SK-N-SH treated with all-trans-retinoic acid at 6 μM for 48 hours (cell line): Measurements from ENCODE around the gene MAN1A2.

Experiments
- ATAC-seq: fragments of 200-7000 bp; cut with Tn5 transposase; 3 replicates; pipeline ENCODE4 v1.9.1; 2020; ENCODE audit warnings: mild to moderate bottlenecking, moderate library complexity
- ARNTL ChIP-seq: fragments of 450-650 bp; formaldehyde crosslinking; IDR thresholded peaks from 2 replicates; pipeline ENCODE4 v1.5.0; 2020; ENCODE audit warnings: low read depth, mild to moderate bottlenecking, moderate library complexity, borderline replicate concordance
- BACH2 ChIP-seq: fragments of 250-450 bp; sonication (Bioruptor Pico); IDR thresholded peaks from 2 replicates; pipeline ENCODE4 v1.9.0; 2021; ENCODE audit warnings: mild to moderate bottlenecking, borderline replicate concordance
- CSDC2 ChIP-seq: fragments of 250-450 bp; sonication (Bioruptor Pico); IDR thresholded peaks from 2 replicates; pipeline ENCODE4 v1.5.0; 2020; ENCODE audit warnings: mild to moderate bottlenecking, moderate library complexity
- GLIS3 ChIP-seq: fragments of 250-450 bp; sonication (Bioruptor Pico); IDR thresholded peaks from 2 replicates; pipeline ENCODE4 v1.5.0; 2020; ENCODE audit warnings: mild to moderate bottlenecking, moderate library complexity
- OSR1 ChIP-seq: fragments of 250-450 bp; sonication (Bioruptor Pico); IDR thresholded peaks from 2 replicates; pipeline ENCODE4 v1.8.0; 2022; ENCODE audit warnings: moderate library complexity, mild to moderate bottlenecking, inconsistent platforms
- PPARA ChIP-seq: fragments of 250-450 bp; sonication (Bioruptor Pico); IDR thresholded peaks from 2 replicates; pipeline ENCODE4 v1.5.0; 2020; ENCODE audit warnings: mild to moderate bottlenecking, borderline replicate concordance
- RARB ChIP-seq: fragments of 250-450 bp; sonication (Bioruptor Pico); IDR thresholded peaks from 2 replicates; pipeline ENCODE4 v1.8.0; 2021; ENCODE audit warnings: mild to moderate bottlenecking, moderate library complexity
- SNAI2 ChIP-seq: fragments of 250-450 bp; sonication (Bioruptor Pico); IDR thresholded peaks from 2 replicates; pipeline ENCODE4 v1.5.0; 2020; ENCODE audit warnings: mild to moderate bottlenecking, moderate library complexity
- TCF4 ChIP-seq: fragments of 250-450 bp; sonication (Bioruptor Pico); IDR thresholded peaks from 2 replicates; pipeline ENCODE4 v1.8.0; 2021; ENCODE audit warnings: mild to moderate bottlenecking, moderate library complexity, borderline replicate concordance
- TOX ChIP-seq: fragments of 250-450 bp; sonication (Bioruptor Pico); IDR thresholded peaks from 2 replicates; pipeline ENCODE4 v1.8.0; 2021; ENCODE audit warnings: mild to moderate bottlenecking, moderate library complexity, borderline replicate concordance
- ZC3H10 ChIP-seq: fragments of 250-450 bp; sonication (Bioruptor Pico); IDR thresholded peaks from 2 replicates; pipeline ENCODE4 v1.5.1; 2021; ENCODE audit warnings: mild to moderate bottlenecking, moderate library complexity
- ZFP3 ChIP-seq: fragments of 250-450 bp; sonication (Bioruptor Pico); IDR thresholded peaks from 2 replicates; pipeline ENCODE4 v1.5.0; 2020; ENCODE audit warnings: mild to moderate bottlenecking, moderate library complexity
- ZFP30 ChIP-seq: fragments of 450-650 bp; formaldehyde crosslinking; IDR thresholded peaks from 2 replicates; pipeline ENCODE4 v1.5.0; 2022; ENCODE audit warnings: mild to moderate bottlenecking, moderate library complexity
- ZNF565 ChIP-seq: fragments of 450-650 bp; formaldehyde crosslinking; conservative IDR thresholded peaks from 2 replicates; pipeline ENCODE4 v1.5.0; 2020; ENCODE audit warnings: low read depth, mild to moderate bottlenecking, moderate library complexity
- ZNF70 ChIP-seq: fragments of 450-650 bp; formaldehyde crosslinking; IDR thresholded peaks from 2 replicates; pipeline ENCODE4 v1.5.0; 2020; ENCODE audit warnings: mild to moderate bottlenecking, moderate library complexity
- ZNF8 ChIP-seq: fragments of 450-650 bp; formaldehyde crosslinking; IDR thresholded peaks from 2 replicates; pipeline ENCODE4 v1.5.0; 2020; ENCODE audit warnings: mild to moderate bottlenecking, moderate library complexity
- TF ChIP-seq, protein P1 (sequence below): fragments of 250-450 bp; sonication (Bioruptor Pico); IDR thresholded peaks from 2 replicates; pipeline ENCODE4 v1.8.0; 2021; ENCODE audit warnings: low read depth, mild to moderate bottlenecking, moderate library complexity, borderline replicate concordance
- TF ChIP-seq, protein P2 (sequence below): fragments of 250-450 bp; sonication (Bioruptor Pico); IDR thresholded peaks from 2 replicates; pipeline ENCODE4 v1.5.1; 2021; ENCODE audit warnings: mild to moderate bottlenecking, moderate library complexity
- TF ChIP-seq, protein P3 (sequence below): fragments of 250-450 bp; sonication (Bioruptor Pico); IDR thresholded peaks from 2 replicates; pipeline ENCODE4 v1.5.1; 2020; ENCODE audit warnings: low read depth, mild to moderate bottlenecking, moderate library complexity
- TF ChIP-seq, protein P4 (sequence below): fragments of 250-450 bp; sonication (Bioruptor Pico); IDR thresholded peaks from 2 replicates; pipeline ENCODE4 v1.8.0; 2020; ENCODE audit warnings: mild to moderate bottlenecking, moderate library complexity, borderline replicate concordance
- TF ChIP-seq, protein P5 (sequence below): fragments of 250-450 bp; sonication (Bioruptor Pico); IDR thresholded peaks from 2 replicates; pipeline ENCODE4 v1.5.0; 2020; ENCODE audit warnings: mild to moderate bottlenecking, moderate library complexity

The MAN1A2 gene

DNA sequence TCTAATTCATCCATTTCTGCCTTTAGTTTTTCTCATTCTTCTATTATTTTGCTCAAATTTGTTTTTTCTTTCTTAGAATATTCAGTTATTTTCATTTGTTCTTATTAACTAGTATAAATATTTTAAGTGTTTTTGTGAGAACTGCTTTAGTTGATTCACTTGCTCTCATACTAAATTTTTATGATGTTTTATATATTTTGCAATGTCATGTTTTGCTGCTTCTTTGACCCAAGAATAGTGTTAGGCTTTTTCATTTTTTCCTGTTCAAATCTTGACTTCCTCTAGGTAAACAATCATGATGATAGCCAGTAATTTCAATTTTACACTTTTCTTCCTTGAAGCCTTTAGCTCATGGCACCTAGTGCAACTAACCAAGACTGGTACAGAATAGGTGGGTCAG lies 45.2 kb downstream of the MAN1A2 start:
- TF ChIP-seq SNAI2, result no peak
- no peak for ATAC-seq

DNA sequence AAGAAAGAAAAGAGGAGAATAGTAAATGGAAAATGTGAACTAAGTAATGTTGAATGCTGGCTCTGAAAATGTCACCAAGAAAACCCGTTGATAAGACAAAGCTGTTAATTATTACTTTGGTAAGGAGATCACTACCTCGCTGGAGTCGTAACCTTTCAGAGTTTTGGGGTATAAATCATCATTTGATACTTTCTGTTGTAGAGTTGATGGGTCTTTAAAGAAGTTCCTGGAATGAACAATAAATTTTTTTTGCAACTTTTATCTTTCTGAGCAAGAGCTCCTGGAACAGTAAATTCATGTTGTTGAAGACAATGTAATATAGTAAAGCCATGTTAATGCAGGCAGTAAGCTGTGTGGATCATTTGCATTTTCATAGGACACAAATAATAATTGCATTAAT lies 46.2 kb downstream of the MAN1A2 start:
- TF ChIP-seq ZFP30, result no peak
- TF ChIP-seq OSR1, result no peak
- TF ChIP-seq, protein P1, sequence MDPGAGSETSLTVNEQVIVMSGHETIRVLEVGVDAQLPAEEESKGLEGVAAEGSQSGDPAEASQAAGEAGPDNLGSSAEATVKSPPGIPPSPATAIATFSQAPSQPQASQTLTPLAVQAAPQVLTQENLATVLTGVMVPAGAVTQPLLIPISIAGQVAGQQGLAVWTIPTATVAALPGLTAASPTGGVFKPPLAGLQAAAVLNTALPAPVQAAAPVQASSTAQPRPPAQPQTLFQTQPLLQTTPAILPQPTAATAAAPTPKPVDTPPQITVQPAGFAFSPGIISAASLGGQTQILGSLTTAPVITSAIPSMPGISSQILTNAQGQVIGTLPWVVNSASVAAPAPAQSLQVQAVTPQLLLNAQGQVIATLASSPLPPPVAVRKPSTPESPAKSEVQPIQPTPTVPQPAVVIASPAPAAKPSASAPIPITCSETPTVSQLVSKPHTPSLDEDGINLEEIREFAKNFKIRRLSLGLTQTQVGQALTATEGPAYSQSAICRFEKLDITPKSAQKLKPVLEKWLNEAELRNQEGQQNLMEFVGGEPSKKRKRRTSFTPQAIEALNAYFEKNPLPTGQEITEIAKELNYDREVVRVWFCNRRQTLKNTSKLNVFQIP, result no peak
- TF ChIP-seq, protein P2, sequence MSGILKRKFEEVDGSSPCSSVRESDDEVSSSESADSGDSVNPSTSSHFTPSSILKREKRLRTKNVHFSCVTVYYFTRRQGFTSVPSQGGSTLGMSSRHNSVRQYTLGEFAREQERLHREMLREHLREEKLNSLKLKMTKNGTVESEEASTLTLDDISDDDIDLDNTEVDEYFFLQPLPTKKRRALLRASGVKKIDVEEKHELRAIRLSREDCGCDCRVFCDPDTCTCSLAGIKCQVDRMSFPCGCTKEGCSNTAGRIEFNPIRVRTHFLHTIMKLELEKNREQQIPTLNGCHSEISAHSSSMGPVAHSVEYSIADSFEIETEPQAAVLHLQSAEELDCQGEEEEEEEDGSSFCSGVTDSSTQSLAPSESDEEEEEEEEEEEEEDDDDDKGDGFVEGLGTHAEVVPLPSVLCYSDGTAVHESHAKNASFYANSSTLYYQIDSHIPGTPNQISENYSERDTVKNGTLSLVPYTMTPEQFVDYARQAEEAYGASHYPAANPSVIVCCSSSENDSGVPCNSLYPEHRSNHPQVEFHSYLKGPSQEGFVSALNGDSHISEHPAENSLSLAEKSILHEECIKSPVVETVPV (CRISPR knock-in tag), result no peak
- TF ChIP-seq SNAI2, result no peak
- TF ChIP-seq TCF4 (CRISPR knock-in tag), result no peak
- no peak for TF ChIP-seq RARB (CRISPR knock-in tag)
- TF ChIP-seq, protein P3, sequence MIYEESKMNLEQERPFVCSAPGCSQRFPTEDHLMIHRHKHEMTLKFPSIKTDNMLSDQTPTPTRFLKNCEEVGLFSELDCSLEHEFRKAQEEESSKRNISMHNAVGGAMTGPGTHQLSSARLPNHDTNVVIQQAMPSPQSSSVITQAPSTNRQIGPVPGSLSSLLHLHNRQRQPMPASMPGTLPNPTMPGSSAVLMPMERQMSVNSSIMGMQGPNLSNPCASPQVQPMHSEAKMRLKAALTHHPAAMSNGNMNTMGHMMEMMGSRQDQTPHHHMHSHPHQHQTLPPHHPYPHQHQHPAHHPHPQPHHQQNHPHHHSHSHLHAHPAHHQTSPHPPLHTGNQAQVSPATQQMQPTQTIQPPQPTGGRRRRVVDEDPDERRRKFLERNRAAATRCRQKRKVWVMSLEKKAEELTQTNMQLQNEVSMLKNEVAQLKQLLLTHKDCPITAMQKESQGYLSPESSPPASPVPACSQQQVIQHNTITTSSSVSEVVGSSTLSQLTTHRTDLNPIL (CRISPR knock-in tag), result no peak
- TF ChIP-seq CSDC2 (CRISPR knock-in tag), result no peak
- no peak for TF ChIP-seq ZNF70 (CRISPR knock-in tag)
- no peak for ATAC-seq

DNA sequence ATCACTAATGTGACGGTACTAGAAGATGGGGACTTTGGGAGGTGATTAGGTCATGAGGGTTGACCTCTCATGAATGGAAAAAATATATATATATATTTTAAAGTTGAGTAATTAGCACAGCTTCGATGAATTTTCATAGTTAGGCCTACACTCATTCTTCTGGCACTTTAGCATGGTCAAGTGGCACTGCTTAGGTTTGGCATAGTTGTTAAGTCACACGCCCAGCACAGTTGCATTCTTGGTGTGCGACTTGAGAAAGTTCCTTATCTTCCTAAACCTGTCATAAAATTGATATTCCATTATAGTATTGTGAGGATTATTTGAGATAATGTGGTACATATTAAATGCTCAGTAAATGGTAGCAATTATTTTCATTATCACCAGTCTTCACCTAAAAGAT lies 47.7 kb downstream of the MAN1A2 start:
- TF ChIP-seq, protein P3 (CRISPR knock-in tag), result no peak
- TF ChIP-seq RARB (CRISPR knock-in tag), result no peak
- no peak for ATAC-seq

DNA sequence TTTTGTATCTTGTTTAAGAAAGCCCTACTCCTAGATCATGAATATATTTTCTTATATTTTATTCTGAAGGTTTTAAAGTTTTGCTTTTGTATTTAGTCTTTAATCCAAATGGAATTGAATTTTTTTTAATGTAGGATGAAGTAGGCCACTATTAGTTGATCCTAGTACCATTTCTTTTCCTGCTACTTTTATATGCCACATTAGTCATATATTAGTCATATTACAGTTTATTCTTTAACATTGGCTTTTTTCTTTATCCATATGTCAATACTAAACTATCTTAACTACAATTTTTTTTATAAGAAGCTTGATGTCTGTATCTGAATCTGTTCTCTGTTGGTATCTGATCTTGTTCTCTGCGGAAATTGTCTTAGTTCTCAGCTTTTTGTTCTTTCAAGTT lies 48.8 kb downstream of the MAN1A2 start:
- TF ChIP-seq ZFP3 (no peak), GLIS3 (CRISPR knock-in tag) (no peak), TOX (no peak), ZNF565 (no peak), BACH2 (CRISPR knock-in tag) (no peak), ARNTL (CRISPR knock-in tag) (no peak), ZFP30 (no peak), PPARA (CRISPR knock-in tag) (no peak), ZC3H10 (no peak), OSR1 (no peak), ZNF8 (CRISPR knock-in tag) (no peak), CSDC2 (CRISPR knock-in tag) (no peak), SNAI2 (no peak), RARB (CRISPR knock-in tag) (no peak)
- TF ChIP-seq, protein P4, sequence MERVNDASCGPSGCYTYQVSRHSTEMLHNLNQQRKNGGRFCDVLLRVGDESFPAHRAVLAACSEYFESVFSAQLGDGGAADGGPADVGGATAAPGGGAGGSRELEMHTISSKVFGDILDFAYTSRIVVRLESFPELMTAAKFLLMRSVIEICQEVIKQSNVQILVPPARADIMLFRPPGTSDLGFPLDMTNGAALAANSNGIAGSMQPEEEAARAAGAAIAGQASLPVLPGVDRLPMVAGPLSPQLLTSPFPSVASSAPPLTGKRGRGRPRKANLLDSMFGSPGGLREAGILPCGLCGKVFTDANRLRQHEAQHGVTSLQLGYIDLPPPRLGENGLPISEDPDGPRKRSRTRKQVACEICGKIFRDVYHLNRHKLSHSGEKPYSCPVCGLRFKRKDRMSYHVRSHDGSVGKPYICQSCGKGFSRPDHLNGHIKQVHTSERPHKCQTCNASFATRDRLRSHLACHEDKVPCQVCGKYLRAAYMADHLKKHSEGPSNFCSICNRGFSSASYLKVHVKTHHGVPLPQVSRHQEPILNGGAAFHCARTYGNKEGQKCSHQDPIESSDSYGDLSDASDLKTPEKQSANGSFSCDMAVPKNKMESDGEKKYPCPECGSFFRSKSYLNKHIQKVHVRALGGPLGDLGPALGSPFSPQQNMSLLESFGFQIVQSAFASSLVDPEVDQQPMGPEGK, result no peak
- TF ChIP-seq, protein P5, sequence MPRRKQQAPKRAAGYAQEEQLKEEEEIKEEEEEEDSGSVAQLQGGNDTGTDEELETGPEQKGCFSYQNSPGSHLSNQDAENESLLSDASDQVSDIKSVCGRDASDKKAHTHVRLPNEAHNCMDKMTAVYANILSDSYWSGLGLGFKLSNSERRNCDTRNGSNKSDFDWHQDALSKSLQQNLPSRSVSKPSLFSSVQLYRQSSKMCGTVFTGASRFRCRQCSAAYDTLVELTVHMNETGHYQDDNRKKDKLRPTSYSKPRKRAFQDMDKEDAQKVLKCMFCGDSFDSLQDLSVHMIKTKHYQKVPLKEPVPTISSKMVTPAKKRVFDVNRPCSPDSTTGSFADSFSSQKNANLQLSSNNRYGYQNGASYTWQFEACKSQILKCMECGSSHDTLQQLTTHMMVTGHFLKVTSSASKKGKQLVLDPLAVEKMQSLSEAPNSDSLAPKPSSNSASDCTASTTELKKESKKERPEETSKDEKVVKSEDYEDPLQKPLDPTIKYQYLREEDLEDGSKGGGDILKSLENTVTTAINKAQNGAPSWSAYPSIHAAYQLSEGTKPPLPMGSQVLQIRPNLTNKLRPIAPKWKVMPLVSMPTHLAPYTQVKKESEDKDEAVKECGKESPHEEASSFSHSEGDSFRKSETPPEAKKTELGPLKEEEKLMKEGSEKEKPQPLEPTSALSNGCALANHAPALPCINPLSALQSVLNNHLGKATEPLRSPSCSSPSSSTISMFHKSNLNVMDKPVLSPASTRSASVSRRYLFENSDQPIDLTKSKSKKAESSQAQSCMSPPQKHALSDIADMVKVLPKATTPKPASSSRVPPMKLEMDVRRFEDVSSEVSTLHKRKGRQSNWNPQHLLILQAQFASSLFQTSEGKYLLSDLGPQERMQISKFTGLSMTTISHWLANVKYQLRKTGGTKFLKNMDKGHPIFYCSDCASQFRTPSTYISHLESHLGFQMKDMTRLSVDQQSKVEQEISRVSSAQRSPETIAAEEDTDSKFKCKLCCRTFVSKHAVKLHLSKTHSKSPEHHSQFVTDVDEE (CRISPR knock-in tag), result no peak
- TF ChIP-seq, protein P1, result no peak
- no peak for ATAC-seq
